ENCODE results near the gene TRAF2.

The TRAF2 gene

GRCh38 chr9:136913701-136914438, 27.6 kb downstream of the TRAF2 start:
- no peak overlapping the region for H3K4me2 ChIP-seq (ENCODE audit: low read length)
- H3K9me3 ChIP-seq (replicated peaks; ENCODE audit: low read length) = no peaks in the 10 kb centered on the region
- no peaks in the 10 kb centered on the region for H3K27me3 ChIP-seq (ENCODE audit: control insufficient read depth, insufficient read depth, low read length)
- H3K9ac ChIP-seq (ENCODE audit: low read depth, low read length) = no peak overlapping the region
- no peaks in the 10 kb centered on the region for H3K4me1 ChIP-seq (ENCODE audit: control insufficient read depth, insufficient read depth, low read length)
- H3K36me3 ChIP-seq (ENCODE audit: insufficient read depth, low read length) = peaks cover 43% of the 10 kb centered on the region
- H3K4me3 ChIP-seq (ENCODE audit: low read length) = no peak overlapping the region

DNA sequence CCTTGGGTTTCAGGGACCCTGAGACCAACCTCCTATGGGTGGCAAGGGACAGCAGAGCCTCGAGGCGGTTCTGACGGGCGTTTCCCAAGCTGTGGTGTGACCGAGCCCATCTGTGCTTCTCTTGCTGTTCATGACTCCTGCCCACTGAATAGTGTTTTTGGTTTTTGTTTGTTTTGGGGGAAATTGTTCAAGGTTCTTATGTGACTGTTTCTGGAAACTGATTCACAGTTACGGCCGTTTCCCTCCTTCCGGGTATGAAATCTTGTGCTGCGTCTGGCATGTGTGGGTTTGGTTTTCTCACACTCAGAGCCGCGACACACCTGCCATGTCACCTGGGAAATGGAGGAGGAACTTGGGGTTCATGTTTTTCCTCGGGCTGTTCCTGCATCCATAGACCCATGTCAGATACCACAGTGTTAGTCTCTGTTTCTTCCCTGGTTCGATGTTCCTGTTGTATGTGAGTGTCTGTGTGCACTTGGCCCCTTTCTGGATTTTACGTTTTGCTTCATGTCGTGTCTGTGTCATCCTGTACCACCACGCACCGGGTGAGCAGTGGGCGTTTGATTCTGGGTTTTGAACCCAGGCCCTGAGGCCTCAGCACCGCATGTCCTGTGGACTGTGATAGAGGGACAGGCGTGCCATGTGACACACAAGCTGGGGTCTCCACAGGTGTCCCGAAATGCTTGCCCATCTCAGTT, 29.5 kb downstream of the TRAF2 start:
- Histone ChIP-seq H3K36me3 (ENCODE audit: insufficient read depth, low read length) (peaks cover 39% of the 10 kb centered on the region), H3K4me3 (ENCODE audit: low read length) (no peak overlapping the region), H3K9ac (ENCODE audit: low read depth, low read length) (no peak overlapping the region), H3K27me3 (ENCODE audit: control insufficient read depth, insufficient read depth, low read length) (no peaks in the 10 kb centered on the region), H3K9me3 (replicated peaks; ENCODE audit: low read length) (no peaks in the 10 kb centered on the region), H3K4me2 (ENCODE audit: low read length) (no peak overlapping the region), H3K4me1 (ENCODE audit: control insufficient read depth, insufficient read depth, low read length) (no peaks in the 10 kb centered on the region)

DNA sequence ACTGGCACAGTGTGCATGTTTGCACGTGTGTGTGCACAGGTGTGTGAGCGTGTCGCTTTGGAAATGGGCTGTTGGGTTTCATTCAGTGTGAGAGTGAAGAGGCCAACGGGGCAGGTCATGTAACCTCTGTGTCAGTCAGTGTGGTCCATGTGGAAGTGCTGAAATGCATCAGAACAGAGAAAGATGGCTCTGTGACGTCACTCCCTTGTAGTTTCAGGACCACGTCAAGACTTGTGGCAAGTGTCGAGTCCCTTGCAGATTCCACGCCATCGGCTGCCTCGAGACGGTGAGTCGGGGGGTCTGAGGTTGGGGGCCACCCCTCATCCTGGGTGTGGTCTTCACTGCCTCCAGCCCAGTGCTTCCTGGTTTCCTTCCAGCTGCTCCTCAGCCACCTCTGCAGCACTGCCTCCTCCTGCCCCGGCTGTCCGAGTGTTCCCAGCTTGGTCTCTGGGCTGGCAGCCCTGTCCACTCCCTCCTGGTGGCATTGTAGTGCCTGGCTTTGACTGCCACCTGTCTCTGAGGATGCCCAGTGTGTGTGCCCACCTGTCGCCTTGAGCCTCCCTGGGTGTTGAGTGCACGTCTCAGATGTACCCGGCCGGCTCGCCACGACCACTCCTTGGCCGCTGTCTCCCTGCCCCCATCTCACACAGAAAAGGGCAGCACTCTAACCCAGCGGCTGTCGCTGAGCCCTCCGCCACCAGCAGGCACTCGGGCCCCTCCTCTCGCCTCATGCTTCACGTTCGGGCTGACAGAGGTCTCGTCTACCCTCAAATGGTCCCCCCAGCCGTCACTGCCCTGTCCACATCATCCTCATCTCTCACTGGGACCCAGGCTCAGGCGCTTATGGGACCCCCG, 30.2 kb downstream of the TRAF2 start:
- H3K36me3 ChIP-seq (ENCODE audit: insufficient read depth, low read length) = peaks cover 43% of the 10 kb centered on the region
- no peaks in the 10 kb centered on the region for H3K9me3 ChIP-seq (replicated peaks; ENCODE audit: low read length)
- no peak overlapping the region for H3K4me2 ChIP-seq (ENCODE audit: low read length)
- H3K9ac ChIP-seq (ENCODE audit: low read depth, low read length) = no peak overlapping the region
- no peaks in the 10 kb centered on the region for H3K27me3 ChIP-seq (ENCODE audit: control insufficient read depth, insufficient read depth, low read length)
- H3K4me1 ChIP-seq (ENCODE audit: control insufficient read depth, insufficient read depth, low read length) = no peaks in the 10 kb centered on the region
- no peak overlapping the region for H3K4me3 ChIP-seq (ENCODE audit: low read length)

DNA sequence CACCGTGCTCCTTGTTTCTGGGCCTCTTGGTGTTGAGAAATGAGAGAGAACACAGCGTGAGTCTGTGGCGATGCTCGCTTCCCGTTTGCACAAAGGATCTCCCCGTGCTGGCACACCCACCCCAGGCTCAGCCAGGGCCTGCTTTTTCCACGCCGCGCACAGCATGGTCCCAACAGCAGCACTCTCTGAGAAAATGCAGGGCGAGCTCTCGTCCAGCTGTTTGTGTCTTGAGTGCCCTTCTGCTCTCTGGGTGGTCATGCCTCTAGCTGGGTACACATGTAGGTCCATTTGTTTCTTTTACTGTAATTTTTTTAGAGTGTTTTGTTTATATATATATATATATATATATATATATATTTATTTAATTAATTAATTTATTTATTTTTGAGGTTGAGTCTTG, 31.6 kb downstream of the TRAF2 start:
- no peak overlapping the region for H3K4me3 ChIP-seq (ENCODE audit: low read length)
- no peak overlapping the region for H3K9ac ChIP-seq (ENCODE audit: low read depth, low read length)
- peaks cover 47% of the 10 kb centered on the region for H3K36me3 ChIP-seq (ENCODE audit: insufficient read depth, low read length)
- no peaks in the 10 kb centered on the region for H3K27me3 ChIP-seq (ENCODE audit: control insufficient read depth, insufficient read depth, low read length)
- no peak overlapping the region for H3K4me2 ChIP-seq (ENCODE audit: low read length)
- no peaks in the 10 kb centered on the region for H3K9me3 ChIP-seq (replicated peaks; ENCODE audit: low read length)
- H3K4me1 ChIP-seq (ENCODE audit: control insufficient read depth, insufficient read depth, low read length) = no peaks in the 10 kb centered on the region

- Histone ChIP-seq H3K4me2 (ENCODE audit: low read length) (no peak overlapping the region), H3K4me1 (ENCODE audit: control insufficient read depth, insufficient read depth, low read length) (no peaks in the 10 kb centered on the region), H3K9me3 (replicated peaks; ENCODE audit: low read length) (no peaks in the 10 kb centered on the region), H3K9ac (ENCODE audit: low read depth, low read length) (no peak overlapping the region), H3K36me3 (ENCODE audit: insufficient read depth, low read length) (peaks cover 48% of the 10 kb centered on the region), H3K27me3 (ENCODE audit: control insufficient read depth, insufficient read depth, low read length) (no peaks in the 10 kb centered on the region), H3K4me3 (ENCODE audit: low read length) (no peak overlapping the region)
Measured at GRCh38 chr9:136920069-136920468, 33.8 kb downstream of the TRAF2 start.

DNA sequence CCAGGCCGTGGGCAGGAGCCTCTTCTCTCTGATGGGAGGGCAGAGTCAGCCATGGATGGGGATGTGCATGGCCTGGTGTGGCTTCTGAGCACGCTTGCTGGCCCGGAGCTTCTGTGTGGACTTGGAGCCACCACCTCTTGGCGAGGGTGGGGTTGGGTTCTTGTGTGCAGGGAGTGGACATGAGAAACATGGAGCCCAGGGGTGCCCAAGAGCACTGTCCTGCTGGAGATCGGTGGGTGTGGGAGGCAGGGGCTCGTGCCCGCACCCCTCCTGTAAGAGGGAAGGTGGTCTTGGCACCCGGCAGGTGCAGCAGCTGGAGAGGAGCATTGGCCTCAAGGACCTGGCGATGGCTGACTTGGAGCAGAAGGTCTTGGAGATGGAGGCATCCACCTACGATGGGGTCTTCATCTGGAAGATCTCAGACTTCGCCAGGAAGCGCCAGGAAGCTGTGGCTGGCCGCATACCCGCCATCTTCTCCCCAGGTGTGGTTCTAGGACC, 34.5 kb downstream of the TRAF2 start:
- H3K9ac ChIP-seq (ENCODE audit: low read depth, low read length) = no peak overlapping the region
- no peak overlapping the region for H3K4me3 ChIP-seq (ENCODE audit: low read length)

GRCh38 chr9:136921307-136921706, 35.0 kb downstream of the TRAF2 start:
- H3K27me3 ChIP-seq (ENCODE audit: control insufficient read depth, insufficient read depth, low read length) = no peaks in the 10 kb centered on the region
- H3K36me3 ChIP-seq (ENCODE audit: insufficient read depth, low read length) = peaks cover 49% of the 10 kb centered on the region
- H3K4me1 ChIP-seq (ENCODE audit: control insufficient read depth, insufficient read depth, low read length) = no peaks in the 10 kb centered on the region
- no peaks in the 10 kb centered on the region for H3K9me3 ChIP-seq (replicated peaks; ENCODE audit: low read length)
- no peak overlapping the region for H3K4me3 ChIP-seq (ENCODE audit: low read length)
- H3K9ac ChIP-seq (ENCODE audit: low read depth, low read length) = no peak overlapping the region
- H3K4me2 ChIP-seq (ENCODE audit: low read length) = no peak overlapping the region

More for the DNA sequence above, 34.5 kb downstream of the TRAF2 start:
- no peaks in the 10 kb centered on the region for H3K4me1 ChIP-seq (ENCODE audit: control insufficient read depth, insufficient read depth, low read length)
- H3K4me2 ChIP-seq (ENCODE audit: low read length) = no peak overlapping the region
- no peaks in the 10 kb centered on the region for H3K27me3 ChIP-seq (ENCODE audit: control insufficient read depth, insufficient read depth, low read length)
- no peaks in the 10 kb centered on the region for H3K9me3 ChIP-seq (replicated peaks; ENCODE audit: low read length)
- H3K36me3 ChIP-seq (ENCODE audit: insufficient read depth, low read length) = peaks cover 48% of the 10 kb centered on the region

DNA sequence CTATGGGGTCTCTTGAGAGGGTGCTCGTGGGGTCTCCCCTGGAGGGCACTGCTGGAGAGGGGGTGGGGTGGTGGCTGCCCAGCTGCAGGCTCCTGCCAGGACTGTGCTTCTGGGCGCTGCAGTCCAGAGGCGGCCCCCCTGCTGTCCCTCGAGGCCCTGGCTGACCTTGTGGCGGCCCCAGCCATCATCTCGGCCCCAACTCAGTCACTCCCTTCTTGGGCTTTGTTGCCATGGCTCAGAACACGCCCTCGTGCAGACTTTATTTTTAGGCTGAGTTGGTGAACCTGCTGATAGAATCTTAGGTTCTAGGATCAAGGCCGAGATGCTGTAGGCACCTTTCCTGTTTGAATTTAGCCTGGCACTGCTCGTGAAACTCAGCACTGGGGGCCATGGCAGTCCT, 35.4 kb downstream of the TRAF2 start:
- no peak overlapping the region for H3K9ac ChIP-seq (ENCODE audit: low read depth, low read length)
- peaks cover 47% of the 10 kb centered on the region for H3K36me3 ChIP-seq (ENCODE audit: insufficient read depth, low read length)
- no peaks in the 10 kb centered on the region for H3K27me3 ChIP-seq (ENCODE audit: control insufficient read depth, insufficient read depth, low read length)
- H3K4me1 ChIP-seq (ENCODE audit: control insufficient read depth, insufficient read depth, low read length) = no peaks in the 10 kb centered on the region
- H3K4me2 ChIP-seq (ENCODE audit: low read length) = no peak overlapping the region
- no peak overlapping the region for H3K4me3 ChIP-seq (ENCODE audit: low read length)
- no peaks in the 10 kb centered on the region for H3K9me3 ChIP-seq (replicated peaks; ENCODE audit: low read length)

GRCh38 chr9:136922540-136922939, 36.2 kb downstream of the TRAF2 start:
- H3K4me3 ChIP-seq (ENCODE audit: low read length) = no peak overlapping the region
- peaks cover 43% of the 10 kb centered on the region for H3K36me3 ChIP-seq (ENCODE audit: insufficient read depth, low read length)
- no peaks in the 10 kb centered on the region for H3K27me3 ChIP-seq (ENCODE audit: control insufficient read depth, insufficient read depth, low read length)
- no peak overlapping the region for H3K4me2 ChIP-seq (ENCODE audit: low read length)
- no peak overlapping the region for H3K9ac ChIP-seq (ENCODE audit: low read depth, low read length)
- no peaks in the 10 kb centered on the region for H3K4me1 ChIP-seq (ENCODE audit: control insufficient read depth, insufficient read depth, low read length)
- no peaks in the 10 kb centered on the region for H3K9me3 ChIP-seq (replicated peaks; ENCODE audit: low read length)

DNA sequence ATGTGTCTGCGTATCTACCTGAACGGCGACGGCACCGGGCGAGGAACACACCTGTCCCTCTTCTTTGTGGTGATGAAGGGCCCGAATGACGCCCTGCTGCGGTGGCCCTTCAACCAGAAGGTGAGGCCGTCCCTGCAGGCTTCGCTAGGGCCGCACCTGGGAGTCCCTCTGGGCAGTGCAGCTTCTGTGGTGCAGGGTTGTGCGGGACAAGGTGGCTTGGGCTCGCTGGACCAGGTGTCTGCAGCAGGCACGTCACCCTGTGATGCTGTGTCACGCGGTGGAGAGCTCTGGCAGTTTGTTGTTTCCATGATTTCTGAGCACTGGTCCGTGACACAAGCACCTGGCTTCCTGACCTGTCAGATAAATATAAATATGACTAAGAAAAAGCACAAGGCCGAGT, 37.6 kb downstream of the TRAF2 start:
- H3K4me3 ChIP-seq (ENCODE audit: low read length) = no peak overlapping the region
- H3K36me3 ChIP-seq (ENCODE audit: insufficient read depth, low read length) = peaks cover 43% of the 10 kb centered on the region
- no peak overlapping the region for H3K4me2 ChIP-seq (ENCODE audit: low read length)
- H3K9me3 ChIP-seq (replicated peaks; ENCODE audit: low read length) = no peaks in the 10 kb centered on the region
- no peak overlapping the region for H3K9ac ChIP-seq (ENCODE audit: low read depth, low read length)
- H3K27me3 ChIP-seq (ENCODE audit: control insufficient read depth, insufficient read depth, low read length) = no peaks in the 10 kb centered on the region
- H3K4me1 ChIP-seq (ENCODE audit: control insufficient read depth, insufficient read depth, low read length) = no peaks in the 10 kb centered on the region

- Histone ChIP-seq H3K9me3 (replicated peaks; ENCODE audit: low read length) (no peaks in the 10 kb centered on the region), H3K27me3 (ENCODE audit: control insufficient read depth, insufficient read depth, low read length) (no peaks in the 10 kb centered on the region), H3K4me1 (ENCODE audit: control insufficient read depth, insufficient read depth, low read length) (no peaks in the 10 kb centered on the region), H3K9ac (ENCODE audit: low read depth, low read length) (no peak overlapping the region), H3K4me3 (ENCODE audit: low read length) (no peak overlapping the region), H3K36me3 (ENCODE audit: insufficient read depth, low read length) (peaks cover 39% of the 10 kb centered on the region), H3K4me2 (ENCODE audit: low read length) (no peak overlapping the region)
Measured at GRCh38 chr9:136925414-136926153, 39.3 kb downstream of the TRAF2 start.
